Natural killer cell treated with Interleukin-12 subunit alpha and Interleukin-12 subunit beta and Interleukin-15 and Interleukin-18, amount 100 ng/mL, for 72 hours (primary cell): ENCODE results near the gene PLXNA4. TPM values are rescaled to one million over a fixed set of nuclear protein-coding genes. Genes with fewer than 3 reads are reported as not detected.

ENCODE experiments used
- ATAC-seq, 2 donors: fragments of 150-1000 bp; cut with Tn5 transposase in 1 of 2; sonication (Bioruptor Pico), chemical (Tn5 transposase) in 1 of 2; 2 replicates each; pipeline ENCODE4 v1.10.0; 2021
- DNase-seq: peaks from one replicate; pipeline ENCODE4 v3.0.0; 2022; ENCODE audit warnings: low spot score
- H3K27ac Mint-ChIP-seq, 2 donors: 1 replicate in 1 of 2; 2 replicates in 1 of 2; pipeline ENCODE4 v1.8.0; 2022; ENCODE audit warnings: mixed read lengths in 2 of 2, mild to moderate bottlenecking in 1 of 2, moderate library complexity in 1 of 2
- H3K27me3 Mint-ChIP-seq, 2 donors: 1 replicate in 1 of 2; 2 replicates in 1 of 2; pipeline ENCODE4 v1.8.0; 2022; ENCODE audit warnings: mixed read lengths in 2 of 2
- H3K36me3 Mint-ChIP-seq: one replicate; pipeline ENCODE4 v1.8.0; 2022; ENCODE audit warnings: mixed read lengths
- H3K4me1 Mint-ChIP-seq, 2 donors: 1 replicate in 1 of 2; 2 replicates in 1 of 2; pipeline ENCODE4 v1.8.0; 2022; ENCODE audit warnings: low read depth in 2 of 2, mixed read lengths in 2 of 2, mild to moderate bottlenecking in 1 of 2
- H3K4me3 Mint-ChIP-seq: one replicate; pipeline ENCODE4 v1.8.0; 2022; ENCODE audit warnings: mixed read lengths
- H3K9me3 Mint-ChIP-seq: 2 replicates; pipeline ENCODE4 v1.8.0; 2022; ENCODE audit warnings: mixed read lengths
- total RNA-seq, 2 donors: library from RNA; stranded (reverse); gene quantifications; one replicate each; pipeline ENCODE4 v1.2.3, GENCODE V29; 2022

The PLXNA4 gene
- total RNA-seq, 2 donors from 2014 or later, result 0.14 to 0.21 TPM

DNA sequence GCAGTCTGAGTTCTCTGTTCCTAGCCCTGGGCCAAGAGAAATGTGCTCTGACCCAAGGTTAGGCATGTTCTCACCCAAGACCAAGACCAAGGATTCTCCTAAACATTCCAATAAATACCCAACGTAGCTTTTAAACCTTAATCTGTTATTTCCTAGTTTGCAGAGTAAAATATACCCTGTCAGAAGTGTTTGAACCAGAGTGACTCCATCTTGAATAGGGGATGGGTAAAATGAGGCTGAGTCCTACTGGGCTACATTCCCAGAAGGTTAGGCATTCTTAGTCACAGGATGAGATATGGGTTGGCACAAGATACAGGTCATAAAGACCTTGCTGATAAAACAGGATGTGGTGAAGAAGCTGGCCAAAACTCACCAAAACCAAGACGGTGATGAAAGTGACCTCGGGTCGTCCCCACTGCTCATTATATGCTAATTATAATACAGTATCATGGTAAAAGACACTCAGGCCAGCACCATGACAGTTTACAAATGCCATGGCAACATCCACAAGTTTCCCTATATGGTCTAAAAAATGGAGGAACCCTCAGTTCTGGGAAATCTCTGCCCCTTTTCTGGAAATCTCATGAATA is 27.7 kb downstream of the PLXNA4 start:
- peaks cover 14% of the 10 kb centered on the region for H3K36me3 Mint-ChIP-seq
- peaks cover 3 to 8% of the 10 kb centered on the region in 2 donors for H3K27me3 Mint-ChIP-seq
- DNase-seq (no peak), ATAC-seq (peak; percentile 64 to 71)
- H3K27ac Mint-ChIP-seq, result no peak overlapping the region
- H3K9me3 Mint-ChIP-seq, result peaks cover 3% of the 10 kb centered on the region
- no peak overlapping the region for H3K4me3 Mint-ChIP-seq
- H3K4me1 Mint-ChIP-seq, result peaks cover 8 to 23% of the 10 kb centered on the region in 2 donors

DNA sequence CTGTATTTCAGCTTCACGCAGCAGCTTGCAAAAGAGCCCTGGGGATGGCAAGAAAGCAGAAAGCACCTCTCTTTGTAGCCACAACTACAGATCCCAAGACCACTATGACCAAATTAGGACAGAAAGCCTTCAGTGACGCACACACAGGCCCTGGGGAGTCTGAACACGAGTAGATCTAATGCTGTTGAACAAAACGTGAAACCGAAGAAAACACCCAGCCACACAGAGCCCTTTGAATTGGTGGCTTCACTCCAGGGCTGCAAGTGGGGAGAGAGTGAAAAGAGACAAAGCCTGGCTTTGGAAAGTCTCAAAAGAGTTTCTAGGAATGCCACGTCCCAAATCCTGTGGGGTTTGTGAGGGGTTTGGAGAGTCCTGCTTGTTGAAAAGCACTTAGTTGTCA is 28.4 kb downstream of the PLXNA4 start:
- Mint-ChIP-seq H3K9me3 (peaks cover 3% of the 10 kb centered on the region), H3K27me3 (peaks cover 3 to 8% of the 10 kb centered on the region in 2 donors), H3K4me1 (peaks cover 10 to 23% of the 10 kb centered on the region in 2 donors), H3K27ac (peak overlapping the region in 1 of 2 donors; percentile 53), H3K36me3 (peaks cover 16% of the 10 kb centered on the region), H3K4me3 (no peak overlapping the region)
- ATAC-seq, result no peak
- DNase-seq, result no peak

DNA sequence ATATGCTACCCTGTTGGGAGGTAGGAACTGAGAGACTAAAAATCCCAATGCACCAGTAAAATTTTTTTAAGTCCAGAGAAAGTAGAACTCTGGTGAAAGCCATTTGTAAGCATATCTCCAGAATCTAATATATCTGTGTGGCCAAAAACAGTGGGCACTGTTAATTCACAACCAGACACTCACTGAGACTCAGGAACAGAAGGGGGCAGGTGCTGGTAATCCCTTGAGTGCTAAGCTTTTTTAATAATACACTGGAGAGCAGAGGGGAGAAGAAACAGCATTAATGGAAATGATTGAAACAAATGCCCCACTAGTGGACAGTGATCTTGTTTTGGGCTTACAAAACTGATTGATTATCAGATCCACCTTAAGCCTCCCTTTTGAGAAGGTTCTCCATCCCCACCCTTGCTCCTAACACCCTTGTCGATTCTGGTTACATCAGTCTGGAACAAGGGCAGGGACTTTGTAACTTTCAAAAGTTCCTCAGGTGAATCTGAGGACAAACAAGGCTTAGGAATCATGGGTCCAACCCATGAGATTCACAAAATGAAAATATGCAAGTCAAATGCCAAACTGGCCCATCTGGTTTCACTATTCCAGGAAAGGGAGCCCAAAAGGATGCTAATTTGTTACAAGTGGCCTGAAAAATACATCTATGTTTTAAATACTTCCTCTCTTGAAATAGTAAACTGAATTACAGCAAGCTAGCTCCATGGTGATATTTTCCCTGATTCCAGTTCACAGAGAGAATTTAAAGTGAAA is 29.7 kb downstream of the PLXNA4 start:
- peaks cover 3 to 8% of the 10 kb centered on the region in 2 donors for H3K27me3 Mint-ChIP-seq
- H3K9me3 Mint-ChIP-seq, result peaks cover 3% of the 10 kb centered on the region
- H3K36me3 Mint-ChIP-seq, result peaks cover 16% of the 10 kb centered on the region
- H3K4me1 Mint-ChIP-seq, result peaks cover 10 to 26% of the 10 kb centered on the region in 2 donors
- H3K4me3 Mint-ChIP-seq, result no peak overlapping the region
- no peak for ATAC-seq
- no peak overlapping the region for H3K27ac Mint-ChIP-seq
- DNase-seq, result no peak

DNA sequence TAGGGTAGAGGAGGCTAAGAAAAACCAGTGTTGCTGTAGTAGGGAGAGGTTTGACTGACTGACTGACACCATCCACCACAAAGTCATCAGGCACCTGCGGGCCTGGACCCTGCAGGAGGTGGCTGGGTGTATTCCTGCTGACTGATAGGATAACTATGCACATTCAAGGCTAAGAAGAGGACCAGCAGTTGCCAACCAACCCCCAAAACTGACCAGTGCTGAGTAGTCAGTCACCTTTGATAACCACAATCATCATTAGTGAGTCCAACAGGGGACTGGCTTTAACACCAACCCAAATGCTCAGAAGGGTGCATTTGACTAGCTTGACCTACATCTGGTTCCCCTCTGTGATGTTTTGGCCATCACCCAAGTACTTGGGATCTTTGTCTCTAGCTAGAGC is 30.5 kb downstream of the PLXNA4 start:
- peaks cover 10 to 31% of the 10 kb centered on the region in 2 donors for H3K4me1 Mint-ChIP-seq
- ATAC-seq, result no peak

DNA sequence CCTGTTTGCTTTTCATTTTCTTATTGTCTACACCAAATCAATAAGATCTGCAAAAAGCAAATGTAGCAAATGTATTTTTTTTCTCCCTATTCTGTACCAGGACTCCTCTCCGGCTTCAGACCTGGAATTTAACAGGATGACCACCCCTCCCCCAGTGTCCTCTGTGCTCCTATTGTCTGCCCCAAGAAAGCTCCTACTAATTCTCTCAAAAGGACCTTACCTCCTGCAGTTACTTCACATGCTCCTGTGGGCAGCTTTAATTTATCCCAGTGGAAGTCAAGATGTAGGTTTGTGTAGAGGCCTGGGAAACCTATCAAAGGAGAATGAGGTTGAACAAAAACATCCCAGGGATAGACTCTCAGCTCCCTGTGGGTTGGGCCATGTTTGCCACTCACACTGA is 31.3 kb downstream of the PLXNA4 start:
- Mint-ChIP-seq H3K27ac (no peak overlapping the region), H3K4me1 (peaks cover 10 to 31% of the 10 kb centered on the region in 2 donors), H3K9me3 (no peaks in the 10 kb centered on the region), H3K27me3 (peaks cover 0 to 6% of the 10 kb centered on the region in 2 donors), H3K36me3 (peaks cover 8% of the 10 kb centered on the region), H3K4me3 (no peak overlapping the region)
- DNase-seq (no peak), ATAC-seq (no peak)

More for the DNA sequence above, 30.5 kb downstream of the PLXNA4 start:
- DNase-seq, result no peak
- Mint-ChIP-seq H3K36me3 (peaks cover 10% of the 10 kb centered on the region), H3K9me3 (no peaks in the 10 kb centered on the region), H3K4me3 (no peak overlapping the region), H3K27ac (no peak overlapping the region), H3K27me3 (peaks cover 3 to 6% of the 10 kb centered on the region in 2 donors)

DNA sequence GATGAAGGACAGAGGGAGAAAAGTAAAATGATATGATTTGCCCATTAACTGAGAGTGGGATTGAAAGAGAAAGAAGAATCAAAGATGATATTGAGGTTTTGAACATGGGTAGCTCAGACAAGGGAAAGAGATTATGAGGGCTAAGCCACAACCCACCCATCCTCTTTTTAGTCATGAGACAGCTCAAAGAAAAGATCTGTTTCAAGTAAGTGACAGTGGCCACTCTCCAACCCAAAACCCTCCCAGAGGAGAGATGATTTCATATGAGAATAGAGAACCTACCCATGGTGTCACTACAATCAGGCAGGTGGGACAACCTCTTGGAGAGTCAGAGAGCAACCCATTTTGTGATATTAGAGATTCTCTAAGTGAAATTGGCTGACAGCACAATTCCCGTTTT is 32.2 kb downstream of the PLXNA4 start:
- ATAC-seq (peak in 1 of 2 donors; percentile 52), DNase-seq (no peak)
- Mint-ChIP-seq H3K4me3 (no peak overlapping the region), H3K27ac (no peak overlapping the region), H3K27me3 (peaks cover 0 to 3% of the 10 kb centered on the region in 2 donors), H3K36me3 (peaks cover 8% of the 10 kb centered on the region), H3K9me3 (no peaks in the 10 kb centered on the region), H3K4me1 (peaks cover 10 to 27% of the 10 kb centered on the region in 2 donors)

DNA sequence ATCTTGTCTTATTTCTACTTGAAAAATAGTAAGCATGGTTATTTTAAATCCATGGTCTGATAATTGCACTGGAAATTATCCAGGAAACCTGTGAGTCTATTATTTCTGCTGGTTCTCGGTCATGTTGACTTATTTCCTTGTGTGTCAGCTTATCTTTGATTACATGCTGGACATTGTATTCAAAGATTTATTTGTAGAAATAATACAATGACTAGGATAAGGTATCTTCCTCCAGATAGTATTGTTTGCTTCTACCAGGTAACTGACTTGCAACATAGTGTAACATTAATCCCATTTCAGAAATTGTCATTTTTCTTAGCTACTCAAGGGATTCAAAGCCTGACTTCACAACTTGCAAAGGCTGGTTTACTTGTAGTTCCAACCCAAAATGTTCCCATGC is 33.4 kb downstream of the PLXNA4 start:
- Mint-ChIP-seq H3K36me3 (peaks cover 8% of the 10 kb centered on the region), H3K9me3 (no peaks in the 10 kb centered on the region), H3K4me3 (no peak overlapping the region), H3K27me3 (peaks cover 0 to 3% of the 10 kb centered on the region in 2 donors), H3K27ac (no peak overlapping the region), H3K4me1 (peaks cover 10 to 22% of the 10 kb centered on the region in 2 donors)
- DNase-seq (no peak), ATAC-seq (no peak)

DNA sequence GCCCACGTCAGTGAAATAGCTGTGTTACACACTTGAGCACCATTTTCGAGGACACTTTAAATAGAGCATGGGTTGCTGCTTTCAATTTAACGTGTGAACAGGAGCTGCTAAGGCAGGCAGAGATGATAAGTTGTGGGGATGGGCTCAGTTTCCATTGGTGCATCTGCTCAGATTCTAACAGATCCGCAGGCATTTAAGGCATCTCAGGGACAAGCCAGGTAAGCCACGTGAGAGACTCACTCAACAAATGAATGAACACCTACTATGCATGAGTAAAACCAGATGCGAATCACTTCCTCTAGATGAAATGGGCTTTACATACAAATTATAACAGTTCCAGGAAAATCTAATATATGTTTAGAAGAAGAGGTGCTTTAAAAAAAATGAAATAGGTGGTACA is 34.6 kb downstream of the PLXNA4 start:
- DNase-seq (no peak), ATAC-seq (no peak)
- H3K27ac Mint-ChIP-seq, result no peak overlapping the region
- no peak overlapping the region for H3K4me3 Mint-ChIP-seq
- no peaks in the 10 kb centered on the region for H3K9me3 Mint-ChIP-seq
- peaks cover 8% of the 10 kb centered on the region for H3K36me3 Mint-ChIP-seq
- peaks cover 0 to 3% of the 10 kb centered on the region in 2 donors for H3K27me3 Mint-ChIP-seq
- peaks cover 15 to 27% of the 10 kb centered on the region in 2 donors for H3K4me1 Mint-ChIP-seq

DNA sequence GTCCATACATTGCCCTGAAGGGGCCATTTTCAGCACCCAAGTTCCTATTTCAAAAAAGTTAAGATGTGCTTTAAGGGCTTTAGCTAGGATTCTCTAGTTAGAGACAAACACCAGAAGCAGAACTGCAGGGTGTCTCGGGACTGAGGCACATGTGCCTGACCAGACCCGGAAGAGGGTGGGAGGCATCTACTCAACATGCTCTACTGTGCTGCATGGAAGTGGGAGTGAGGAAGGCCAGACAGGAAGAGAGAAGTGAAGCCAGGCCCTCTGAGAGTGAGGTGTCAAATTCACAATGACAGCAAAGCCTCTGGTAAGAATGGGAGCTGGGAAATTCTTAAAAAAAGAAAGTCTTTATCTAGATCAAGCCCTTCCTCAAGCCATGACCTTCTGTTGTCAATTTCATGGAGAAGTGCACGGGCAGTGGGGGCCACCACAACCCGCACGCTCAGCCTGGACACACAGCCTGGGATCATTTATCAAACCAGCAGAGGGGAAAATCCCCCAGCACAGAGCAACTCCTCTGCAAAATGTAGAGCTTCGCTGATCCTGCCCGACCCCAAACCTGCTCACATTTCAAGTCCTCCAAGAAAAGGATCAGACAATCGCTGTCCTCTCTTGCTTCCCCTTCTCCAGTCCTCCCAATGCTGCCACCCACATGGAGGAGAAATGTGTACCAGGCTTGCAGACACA is 38.7 kb downstream of the PLXNA4 start:
- Mint-ChIP-seq H3K36me3 (no peaks in the 10 kb centered on the region), H3K27me3 (peaks cover 0 to 3% of the 10 kb centered on the region in 2 donors), H3K27ac (no peak overlapping the region), H3K4me1 (peaks cover 5 to 26% of the 10 kb centered on the region in 2 donors), H3K9me3 (no peaks in the 10 kb centered on the region), H3K4me3 (no peak overlapping the region)
- ATAC-seq (no peak), DNase-seq (no peak)

DNA sequence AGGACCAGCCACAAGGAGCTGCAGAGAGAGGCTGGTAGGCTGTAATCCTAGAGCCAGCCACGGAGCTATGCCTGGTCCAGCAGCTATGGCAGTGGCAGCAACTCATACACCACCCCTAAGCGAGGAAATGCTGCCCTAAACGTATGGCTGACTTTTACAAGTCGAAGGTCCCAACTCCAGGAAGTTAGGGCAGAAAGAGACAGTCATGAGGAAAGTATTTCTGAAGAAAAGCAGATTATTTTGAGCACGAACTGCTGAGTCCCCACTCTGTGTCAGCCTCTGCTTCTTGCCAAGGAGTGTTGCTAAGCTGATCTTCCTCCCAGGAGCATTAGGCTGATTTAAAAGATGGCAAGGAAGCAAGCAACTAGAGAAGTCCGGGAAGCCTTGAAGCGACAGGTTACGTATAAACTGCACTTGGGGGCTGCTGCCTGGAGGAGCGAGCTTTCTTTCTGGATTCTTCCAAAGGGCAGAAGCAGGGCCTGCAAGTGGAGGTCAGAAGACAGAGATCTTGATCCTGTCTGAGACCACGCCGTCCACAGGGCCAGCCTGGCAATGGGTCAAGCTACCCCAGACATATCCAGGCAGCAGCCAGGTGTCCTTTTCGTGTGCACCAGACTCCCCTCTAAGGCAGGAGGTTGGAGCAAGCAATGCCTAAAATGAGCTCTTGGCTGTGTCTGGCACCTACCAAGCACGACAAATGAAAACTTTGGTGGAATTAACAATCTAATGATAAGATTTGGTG is 39.4 kb downstream of the PLXNA4 start:
- no peak for ATAC-seq
- Mint-ChIP-seq H3K4me3 (no peak overlapping the region), H3K27me3 (peaks cover 0 to 3% of the 10 kb centered on the region in 2 donors), H3K36me3 (no peaks in the 10 kb centered on the region), H3K9me3 (no peaks in the 10 kb centered on the region), H3K27ac (no peak overlapping the region), H3K4me1 (peaks cover 5 to 31% of the 10 kb centered on the region in 2 donors)
- DNase-seq, result no peak

DNA sequence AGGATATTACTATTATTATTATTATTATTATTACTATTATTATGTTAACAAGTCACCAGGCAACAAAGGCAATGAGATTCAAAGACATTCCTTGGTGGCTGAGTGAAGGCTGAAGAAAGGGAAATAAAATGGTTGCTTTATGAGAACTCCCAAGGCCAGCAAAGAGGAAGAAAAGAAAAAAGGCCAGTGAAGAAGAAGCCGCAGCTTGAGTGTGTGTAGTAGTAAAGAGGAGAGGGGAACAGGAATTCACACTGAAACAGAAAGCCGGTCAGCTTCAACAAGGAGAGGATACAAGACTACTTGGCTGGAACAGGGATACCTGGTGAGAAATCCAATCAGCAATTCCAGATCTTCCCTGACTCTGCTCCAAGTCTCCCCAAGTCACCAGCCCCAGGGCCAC is 42.4 kb downstream of the PLXNA4 start:
- Mint-ChIP-seq H3K4me1 (peaks cover 5 to 25% of the 10 kb centered on the region in 2 donors), H3K9me3 (no peaks in the 10 kb centered on the region), H3K27ac (no peak overlapping the region), H3K27me3 (no peaks in the 10 kb centered on the region), H3K36me3 (no peaks in the 10 kb centered on the region), H3K4me3 (no peak overlapping the region)
- no peak for ATAC-seq
- DNase-seq, result no peak

DNA sequence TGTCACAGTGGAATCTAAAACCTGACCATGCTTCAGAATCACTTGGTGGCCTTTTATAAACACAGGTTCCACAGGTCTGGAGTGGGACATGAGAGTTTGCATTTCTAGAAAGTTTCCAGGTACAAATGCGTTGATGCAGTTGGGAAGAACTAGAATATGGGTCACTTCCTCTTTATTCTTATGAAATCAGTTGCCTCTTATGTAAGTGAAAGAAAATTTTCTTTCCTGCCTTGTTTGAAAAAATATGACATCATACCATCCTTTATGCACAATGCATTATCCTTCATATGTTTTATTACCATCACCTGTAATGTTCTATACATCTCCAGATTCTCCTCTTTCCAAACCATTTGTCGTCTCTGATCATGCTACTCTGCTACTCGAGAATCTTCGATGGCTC is 44.0 kb downstream of the PLXNA4 start:
- H3K9me3 Mint-ChIP-seq, result no peaks in the 10 kb centered on the region
- H3K27me3 Mint-ChIP-seq, result peaks cover 0 to 4% of the 10 kb centered on the region in 2 donors
- no peak overlapping the region for H3K4me3 Mint-ChIP-seq
- H3K36me3 Mint-ChIP-seq, result no peaks in the 10 kb centered on the region
- no peak for DNase-seq
- H3K4me1 Mint-ChIP-seq, result peaks cover 1 to 17% of the 10 kb centered on the region in 2 donors
- H3K27ac Mint-ChIP-seq, result no peak overlapping the region
- no peak for ATAC-seq

DNA sequence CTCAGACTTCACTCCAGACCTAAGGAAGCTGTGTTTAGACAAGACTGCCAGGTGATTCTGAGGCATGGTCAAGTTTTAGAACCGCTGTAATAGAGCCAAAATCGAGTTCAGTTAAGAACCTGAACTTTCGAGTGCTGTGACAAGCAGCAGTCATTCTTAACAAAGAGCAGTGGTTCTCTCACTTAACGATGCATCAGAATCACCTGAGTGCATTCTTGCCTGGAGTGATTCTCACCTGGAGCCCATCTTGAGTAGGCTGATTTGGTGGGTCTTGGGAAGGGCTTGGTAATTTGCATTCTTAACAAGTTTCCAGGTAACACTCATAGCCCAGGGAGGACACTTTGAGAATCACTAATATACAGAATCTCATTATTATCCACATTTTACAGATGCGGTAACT is 44.7 kb downstream of the PLXNA4 start:
- Mint-ChIP-seq H3K36me3 (no peaks in the 10 kb centered on the region), H3K4me3 (peak overlapping the region; percentile 11), H3K27me3 (peaks cover 0 to 4% of the 10 kb centered on the region in 2 donors), H3K27ac (no peak overlapping the region), H3K4me1 (peaks cover 0 to 17% of the 10 kb centered on the region in 2 donors), H3K9me3 (no peaks in the 10 kb centered on the region)
- no peak for DNase-seq
- ATAC-seq, result no peak
